ENCODE data around the gene TENT5C.
A peak's percentile ranks its signal among the peaks of the same experiment; 100 is the strongest.

TENT5C gene

DNA sequence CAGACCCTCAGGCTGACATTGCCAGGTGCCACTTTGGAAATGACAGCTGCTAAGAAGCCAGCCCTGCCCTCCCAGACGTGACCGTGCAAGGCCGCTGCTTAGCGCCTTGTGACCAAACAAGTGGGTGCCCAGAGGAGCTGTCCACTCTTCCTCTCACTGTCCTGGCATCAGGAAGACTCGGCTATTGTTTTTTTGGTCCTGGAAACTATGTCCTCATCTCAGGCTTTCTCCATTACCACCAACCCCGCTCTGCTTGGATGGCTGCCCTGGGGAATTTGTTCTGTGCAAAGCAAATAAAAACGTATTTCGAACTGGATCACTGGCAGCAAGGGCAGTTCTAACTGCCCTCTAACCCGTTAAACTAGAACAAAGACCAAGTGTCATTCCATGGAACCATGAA is 13.7 kb upstream of the TENT5C start:
- DNase-seq (ENCODE audit: low read depth) = no peak

- no peak for DNase-seq (ENCODE audit: low read depth)
These were observed 11.4 kb upstream of the TENT5C start for GRCh38 chr1:117594261-117594990.

DNA sequence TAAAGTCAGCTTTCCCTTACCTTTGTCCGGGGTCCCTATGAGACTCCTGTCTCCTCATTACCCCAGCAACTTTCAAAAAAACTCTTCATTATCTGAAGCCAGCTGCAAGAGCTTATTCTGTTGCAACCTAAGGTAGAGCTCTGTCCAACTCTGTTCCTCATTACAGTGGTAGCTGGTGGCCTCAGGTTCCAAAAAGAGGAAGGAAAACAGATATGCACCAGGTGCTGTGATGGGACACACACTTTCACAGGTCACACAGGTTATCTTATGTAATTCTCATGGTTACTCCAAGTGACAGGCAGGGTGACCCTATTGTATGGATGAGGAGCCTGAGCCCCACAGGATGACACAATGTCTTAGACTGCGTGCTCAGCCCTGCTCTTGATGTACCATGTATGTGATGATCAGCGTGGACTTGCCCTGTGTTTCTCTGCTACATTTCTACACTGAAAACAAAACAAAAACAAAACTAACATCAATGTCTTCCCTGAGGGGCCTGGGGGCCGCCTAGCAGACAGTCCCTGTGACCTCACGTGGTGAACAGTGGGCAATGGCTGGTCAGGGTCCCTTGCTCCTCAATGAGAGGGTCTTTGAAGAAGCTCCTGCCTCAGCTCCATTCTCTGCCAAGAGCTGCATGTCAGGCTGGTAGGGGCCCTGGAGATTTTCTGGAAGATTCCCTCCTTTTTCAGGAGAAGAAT is 9.7 kb upstream of the TENT5C start:
- DNase-seq (ENCODE audit: low read depth) = no peak

DNA sequence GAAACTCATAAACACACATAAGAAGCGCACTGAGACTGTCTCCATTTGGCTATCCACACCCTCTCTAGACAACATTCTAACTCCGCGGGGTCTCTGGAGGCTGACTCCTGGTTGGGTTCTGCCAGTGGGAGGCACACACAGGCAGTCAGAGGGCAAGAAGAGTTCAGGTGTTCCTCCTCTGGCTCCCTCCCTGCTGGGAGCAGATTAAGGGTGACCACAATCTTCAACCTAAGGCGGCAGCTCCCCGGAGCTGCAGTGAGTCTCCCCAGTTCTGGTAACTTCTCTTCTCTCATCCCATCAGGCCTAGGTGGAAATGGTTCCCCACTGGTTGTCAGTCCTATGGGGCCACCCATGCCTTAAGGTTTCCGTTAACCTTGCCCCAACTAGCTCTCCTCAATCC is 7.4 kb upstream of the TENT5C start:
- no peak for DNase-seq (ENCODE audit: low read depth)

- DNase-seq (ENCODE audit: low read depth) = no peak
These were observed 6.3 kb upstream of the TENT5C start for GRCh38 chr1:117599286-117600221.

DNA sequence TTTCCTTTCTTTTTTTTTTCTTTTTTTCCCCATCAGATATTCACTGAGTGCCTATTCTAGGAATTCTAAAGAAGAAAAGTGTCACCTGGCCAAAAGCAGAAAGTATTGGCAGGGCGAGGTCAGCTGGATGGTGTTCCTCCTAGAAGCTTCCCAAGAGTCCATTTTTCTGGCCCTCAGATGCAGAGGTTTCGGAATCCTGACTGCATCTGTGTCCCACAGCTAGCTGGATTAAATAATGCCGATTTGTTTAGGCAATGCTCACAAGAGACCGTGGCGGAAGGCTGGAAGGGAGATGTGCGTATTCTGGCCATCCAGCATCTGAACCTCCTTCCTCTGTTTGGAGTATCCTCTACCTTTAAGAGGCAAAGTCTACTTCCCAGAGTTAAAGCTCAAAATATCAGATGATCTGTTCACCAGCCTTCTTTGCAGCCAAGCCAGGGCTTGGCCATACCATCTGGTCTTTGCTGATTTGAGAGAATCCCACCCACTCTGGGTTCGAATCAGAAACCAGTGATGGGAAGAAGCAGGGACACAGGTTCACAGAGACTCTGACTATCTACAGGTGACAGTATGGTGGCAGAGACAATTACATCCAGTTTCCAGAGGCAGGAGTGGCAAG is 5.4 kb upstream of the TENT5C start:
- no peak for DNase-seq (ENCODE audit: low read depth)

GRCh38 chr1:117600966-117601365 is 4.9 kb upstream of the TENT5C start:
- DNase-seq (ENCODE audit: low read depth) = peak; percentile 34

- DNase-seq (ENCODE audit: low read depth) = no peak
These were observed 3.0 kb upstream of the TENT5C start for GRCh38 chr1:117602862-117603261.

DNA sequence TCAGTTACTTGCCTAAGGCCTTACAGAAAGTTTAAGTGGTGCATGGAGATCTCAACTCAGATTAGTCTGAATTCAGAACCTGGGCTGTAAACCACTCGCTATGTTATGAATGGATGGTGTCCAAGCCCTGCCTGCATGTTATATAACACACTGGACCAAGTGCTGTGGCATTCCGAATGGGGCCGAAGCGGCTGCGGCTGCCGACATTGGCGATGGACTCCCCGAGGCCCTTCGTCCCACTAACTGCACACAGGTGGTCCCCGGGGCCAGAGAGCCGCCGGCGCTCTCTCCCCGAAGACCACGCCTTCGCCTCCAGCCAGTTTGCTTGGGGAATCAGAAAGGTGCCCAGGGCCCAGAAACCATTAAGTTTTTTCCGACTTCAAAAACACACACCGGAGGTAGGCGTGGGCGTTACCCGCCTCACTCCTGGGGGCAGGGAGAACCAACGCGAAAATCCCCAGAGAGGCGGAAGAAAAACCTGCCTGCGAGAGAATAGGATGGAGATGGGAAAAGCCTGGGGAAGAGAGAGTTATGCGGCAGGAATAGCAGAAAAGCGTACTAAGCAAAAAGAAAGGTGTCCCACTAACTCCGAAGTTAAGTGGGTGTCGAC is 579 bp upstream of the TENT5C start:
- peak; percentile 32 for DNase-seq (ENCODE audit: low read depth)

DNA sequence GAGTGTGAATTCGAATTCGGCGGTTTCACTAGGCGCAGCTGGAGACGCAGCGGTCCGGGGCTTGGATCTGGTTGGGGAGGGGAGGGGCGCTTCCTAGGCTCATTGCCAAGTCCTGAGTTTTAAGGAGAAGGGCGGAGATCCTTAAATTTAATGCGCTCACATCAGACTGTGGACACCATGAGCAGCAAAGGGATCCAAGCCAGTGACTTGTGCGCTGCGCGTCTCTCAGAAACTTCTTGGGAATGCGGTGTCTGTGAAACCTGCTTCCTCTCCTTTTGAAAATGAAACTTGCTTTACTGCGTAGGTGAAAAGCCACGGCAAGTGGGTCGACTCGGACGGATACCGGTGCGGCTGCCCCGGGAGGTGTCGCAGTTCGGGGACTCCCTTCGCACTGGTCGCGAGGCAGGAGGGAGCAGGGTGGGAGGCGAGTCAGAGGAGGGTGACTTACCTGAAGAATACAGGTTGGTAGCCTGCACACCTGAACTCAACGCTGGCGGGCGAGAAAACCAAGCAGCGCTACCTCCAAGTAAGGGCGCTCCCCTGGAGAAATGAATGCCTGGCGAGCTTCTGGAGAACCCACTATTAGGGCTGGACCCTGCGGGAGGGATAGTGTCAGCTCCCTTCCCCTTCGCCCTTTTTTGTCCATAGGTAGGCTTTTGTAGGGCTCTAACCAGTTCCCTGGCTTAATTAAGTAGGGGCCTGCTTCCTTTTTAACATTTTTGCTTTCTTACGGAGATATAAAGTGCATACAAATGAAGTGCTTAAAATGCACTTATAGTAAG is 992 bp downstream of the TENT5C start:
- DNase-seq (ENCODE audit: low read depth) = no peak

DNA sequence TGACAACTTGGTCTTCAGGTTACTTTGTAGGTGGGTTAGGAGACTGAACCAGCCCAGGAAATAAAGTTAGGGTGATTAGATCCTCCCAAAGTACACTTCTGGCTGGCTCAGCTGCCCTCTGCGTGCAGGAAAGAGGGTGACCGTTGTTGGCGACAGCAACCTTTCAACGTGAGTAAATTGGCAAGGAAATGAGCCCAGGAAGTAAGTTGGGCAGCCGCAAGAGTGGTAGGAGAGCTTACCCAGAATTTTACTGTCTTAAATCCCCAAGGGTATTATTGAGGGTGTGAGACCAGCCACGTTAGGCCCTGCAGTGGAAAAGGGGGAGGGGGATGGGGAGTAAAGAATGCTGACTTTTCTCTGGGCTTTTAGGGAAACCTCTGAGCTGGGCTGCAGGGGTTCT is 1.6 kb downstream of the TENT5C start:
- no peak for DNase-seq (ENCODE audit: low read depth)

DNA sequence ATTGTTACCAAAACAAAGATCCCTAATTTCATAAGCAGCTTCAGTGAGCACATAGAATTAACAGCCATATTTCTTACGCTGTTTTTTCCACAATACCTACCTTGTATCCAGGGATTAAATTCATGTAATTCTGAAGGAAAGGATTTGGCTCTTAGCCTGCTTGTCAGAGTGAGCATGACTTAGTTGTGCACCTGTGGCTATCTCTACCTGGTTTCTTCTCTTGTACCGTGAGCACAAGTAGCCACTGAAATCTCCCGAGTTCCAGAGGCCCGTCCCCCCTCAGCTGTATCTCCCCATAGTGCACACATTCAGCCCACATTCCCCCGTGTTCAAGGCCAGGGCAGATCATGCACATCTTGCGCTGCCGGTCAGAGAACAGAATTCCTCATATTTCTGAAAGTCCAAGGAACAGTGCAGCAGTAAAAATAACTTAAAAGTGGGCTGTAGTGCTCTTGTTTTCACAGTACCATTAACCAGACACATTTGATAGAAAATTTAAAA is 2.3 kb downstream of the TENT5C start:
- DNase-seq (ENCODE audit: low read depth) = no peak

- DNase-seq (ENCODE audit: low read depth) = no peak
These were observed 2.9 kb downstream of the TENT5C start for GRCh38 chr1:117608758-117609157.

- DNase-seq (ENCODE audit: low read depth) = no peak
These were observed 3.6 kb downstream of the TENT5C start for GRCh38 chr1:117609471-117609911.

DNA sequence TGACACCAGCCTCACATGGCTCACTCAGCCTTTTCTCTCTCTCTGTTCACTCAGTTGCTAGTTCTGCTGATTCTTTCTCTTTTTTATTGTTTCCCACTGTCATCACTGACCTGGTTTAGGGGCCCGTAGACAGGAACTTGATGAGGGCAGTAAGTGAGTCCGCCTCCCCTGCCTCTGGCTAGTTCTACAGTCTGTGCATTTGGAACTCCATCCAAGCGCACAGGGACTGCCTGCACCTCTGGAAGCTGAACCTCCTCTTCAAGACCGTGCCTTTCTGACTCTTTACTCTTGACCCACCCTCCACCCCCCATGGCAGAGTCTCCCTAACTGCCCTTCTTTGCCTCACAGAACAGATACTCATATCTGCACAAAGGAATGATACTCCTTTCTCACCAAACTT is 4.2 kb downstream of the TENT5C start:
- no peak for DNase-seq (ENCODE audit: low read depth)

GRCh38 chr1:117611121-117611601 is 5.3 kb downstream of the TENT5C start:
- DNase-seq (ENCODE audit: low read depth) = no peak

- DNase-seq (ENCODE audit: low read depth) = no peak
These were observed 6.1 kb downstream of the TENT5C start for GRCh38 chr1:117611894-117612483.

GRCh38 chr1:117612517-117613248 is 6.8 kb downstream of the TENT5C start:
- DNase-seq (ENCODE audit: low read depth) = peak; percentile 85

DNA sequence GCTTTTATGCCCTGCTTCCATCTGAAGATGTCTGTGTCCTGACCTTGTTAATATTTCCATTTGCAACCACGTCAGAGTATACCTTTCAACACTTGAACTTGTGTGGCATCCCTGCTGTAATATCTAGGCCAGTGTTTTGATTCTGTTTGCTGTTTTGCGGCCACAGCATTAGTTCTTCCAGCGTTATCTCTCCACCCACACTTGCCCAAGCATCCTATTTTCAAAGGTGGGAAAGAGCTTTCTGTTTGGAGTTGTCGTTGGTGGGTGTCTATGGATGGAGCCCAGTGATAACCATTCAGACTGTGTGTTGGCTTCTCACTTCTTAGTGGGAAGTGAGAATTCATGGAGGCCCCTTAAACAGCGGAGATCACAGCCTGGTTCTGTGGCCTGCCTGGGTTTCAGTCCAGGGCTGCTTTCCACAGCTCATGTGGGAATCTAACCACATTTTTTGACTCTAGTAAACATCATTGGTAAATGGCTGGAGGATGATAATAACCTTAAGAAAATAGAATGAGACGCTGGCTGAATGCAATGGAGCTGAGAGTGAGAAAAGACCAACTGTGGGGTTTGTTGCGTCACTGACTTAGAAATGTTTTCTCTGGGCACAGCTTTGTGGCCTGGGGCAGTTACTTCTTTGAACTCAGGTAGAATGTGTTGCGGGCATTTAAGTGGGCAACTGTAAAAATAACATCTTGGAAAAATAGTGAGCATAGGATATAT is 7.6 kb downstream of the TENT5C start:
- peak; percentile 15 for DNase-seq (ENCODE audit: low read depth)

All from iris pigment epithelial cell (primary cell).